Cerebellar nuclear complex (tissue), 1 donor: ENCODE measurements around the gene PFDN1.

Experiments
- DNase-seq, 2 experiments: peaks; one replicate each; lab custom pipeline; 2025; lab: John Stamatoyannopoulos, UW

PFDN1 gene

DNA sequence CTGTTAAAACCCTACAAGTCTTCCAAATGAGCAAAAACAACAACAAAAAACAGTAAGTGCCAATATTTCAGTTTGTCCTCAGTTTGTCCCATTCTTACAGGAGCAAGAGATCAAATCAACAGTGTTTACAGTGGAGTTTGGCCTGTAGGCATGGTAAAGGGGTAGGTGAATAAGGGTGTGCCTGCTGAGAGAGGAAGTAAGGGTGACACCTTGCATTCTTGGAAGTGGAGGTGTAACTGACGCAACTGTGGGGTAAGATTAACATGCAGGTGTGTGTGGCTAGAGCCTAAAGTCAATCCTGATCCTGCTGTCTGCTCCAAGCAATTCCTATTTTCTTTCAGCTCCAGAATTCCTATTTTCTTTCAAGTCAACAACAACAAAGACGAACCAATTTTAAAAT, 43.4 kb downstream of the PFDN1 start:
- no peak for DNase-seq

DNA sequence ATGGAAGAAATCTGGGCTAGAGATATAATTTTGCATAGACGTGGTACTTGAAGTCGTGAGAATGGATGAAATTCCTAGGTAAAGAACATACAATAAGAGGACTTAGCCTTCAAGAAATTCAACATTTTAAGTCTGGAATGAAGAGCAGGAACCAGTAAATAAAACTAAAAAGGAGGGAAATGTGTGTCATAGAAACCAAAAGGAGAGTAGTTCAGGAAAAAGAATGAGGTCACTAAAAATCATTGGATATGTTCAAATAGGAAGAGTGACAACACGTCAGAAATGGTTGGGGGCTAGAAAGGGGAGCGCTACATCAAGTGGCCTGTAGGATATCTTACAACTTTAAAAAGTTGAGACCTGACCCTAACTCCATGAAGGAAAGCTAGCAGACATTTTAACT, 44.0 kb downstream of the PFDN1 start:
- no peak for DNase-seq

DNA sequence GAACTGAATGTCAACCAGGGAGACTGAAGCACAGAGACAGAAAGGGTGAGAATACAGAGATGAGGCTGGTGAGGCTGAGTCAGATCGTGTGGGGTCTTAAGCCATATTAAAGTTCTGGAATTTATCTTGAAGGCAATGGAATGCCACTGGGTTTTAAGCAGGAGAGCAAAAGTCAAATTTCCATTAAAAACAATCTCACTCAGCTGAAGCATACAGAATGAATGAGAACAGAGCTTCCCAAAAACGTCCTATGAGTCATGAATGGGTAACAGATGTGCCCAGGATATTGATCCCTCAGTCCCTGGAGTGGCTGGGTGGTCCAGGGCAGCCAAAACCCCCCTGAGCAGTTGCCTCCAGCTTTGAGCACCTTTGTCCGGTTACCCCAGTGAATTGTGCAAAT, 44.9 kb downstream of the PFDN1 start:
- no peak for DNase-seq

DNA sequence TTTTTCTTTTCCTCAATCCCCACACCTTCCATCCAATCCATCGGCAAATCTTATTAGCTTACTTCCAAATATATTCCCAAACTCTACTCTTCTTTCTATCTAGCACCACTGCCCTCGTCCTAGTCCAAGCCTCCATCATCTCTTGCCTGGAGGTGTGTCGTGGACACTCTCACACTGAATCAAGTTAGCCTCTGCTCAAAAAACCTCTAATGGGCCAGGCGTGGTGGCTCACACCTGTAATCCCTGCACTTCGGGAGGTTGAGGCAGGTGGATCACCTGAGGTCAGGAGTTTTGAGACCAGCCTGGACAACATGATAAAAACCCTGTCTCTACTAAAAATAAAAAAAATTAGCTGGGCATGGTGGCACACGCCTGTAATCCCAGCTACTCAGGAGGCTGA, 46.2 kb downstream of the PFDN1 start:
- no peak for DNase-seq

DNA sequence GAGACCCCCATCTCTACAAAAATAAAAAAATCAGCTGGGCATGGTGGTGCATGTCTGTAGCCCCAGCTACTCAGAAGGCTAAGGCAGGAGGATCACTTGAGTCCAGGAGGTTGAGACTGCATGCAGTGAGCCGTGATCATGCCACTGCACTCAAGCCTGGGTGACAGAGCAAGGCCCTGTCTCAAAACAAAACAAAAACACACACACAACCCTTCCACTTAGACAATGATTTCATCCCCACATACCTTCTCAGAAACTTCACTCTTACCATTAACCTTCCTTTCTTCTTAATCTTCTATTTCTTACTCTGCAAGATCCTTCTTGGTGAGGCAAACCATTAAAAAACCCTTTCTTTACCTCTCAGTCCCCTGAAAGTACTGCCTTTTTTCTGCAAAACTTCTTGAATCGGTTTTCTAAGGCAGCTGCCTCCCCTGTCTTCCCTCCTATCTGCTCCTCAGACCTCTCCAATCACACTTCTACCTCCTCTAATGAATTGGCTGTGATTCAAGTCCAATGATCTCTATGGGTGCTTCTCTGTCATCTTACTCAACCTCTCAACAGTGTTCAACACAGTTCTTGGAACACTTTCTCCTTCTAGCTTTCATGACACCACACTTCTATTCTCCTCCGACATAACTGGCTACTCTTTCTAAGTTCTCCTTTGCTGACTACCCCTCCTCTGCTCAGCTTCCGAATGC, 47.3 kb downstream of the PFDN1 start:
- DNase-seq, result no peak

DNA sequence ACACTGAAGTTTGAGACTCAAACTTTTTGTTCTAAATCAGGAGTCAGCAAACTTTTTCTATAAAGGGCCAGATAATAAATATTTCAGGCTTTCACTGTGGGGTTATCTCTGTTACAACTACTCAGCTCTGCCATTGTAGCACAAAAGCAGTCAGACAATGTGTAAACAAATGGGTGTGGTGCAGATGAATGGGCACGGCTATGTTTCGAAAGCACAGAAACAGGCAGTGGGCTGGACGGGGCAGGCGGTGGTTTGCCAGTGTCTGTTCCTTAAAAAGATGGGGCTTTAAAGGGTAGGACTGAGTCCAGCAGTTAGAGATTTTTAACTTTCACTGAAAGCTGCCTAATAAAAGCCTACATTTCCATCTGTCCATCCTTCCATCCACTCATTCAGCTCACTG, 48.9 kb downstream of the PFDN1 start:
- no peak for DNase-seq

DNA sequence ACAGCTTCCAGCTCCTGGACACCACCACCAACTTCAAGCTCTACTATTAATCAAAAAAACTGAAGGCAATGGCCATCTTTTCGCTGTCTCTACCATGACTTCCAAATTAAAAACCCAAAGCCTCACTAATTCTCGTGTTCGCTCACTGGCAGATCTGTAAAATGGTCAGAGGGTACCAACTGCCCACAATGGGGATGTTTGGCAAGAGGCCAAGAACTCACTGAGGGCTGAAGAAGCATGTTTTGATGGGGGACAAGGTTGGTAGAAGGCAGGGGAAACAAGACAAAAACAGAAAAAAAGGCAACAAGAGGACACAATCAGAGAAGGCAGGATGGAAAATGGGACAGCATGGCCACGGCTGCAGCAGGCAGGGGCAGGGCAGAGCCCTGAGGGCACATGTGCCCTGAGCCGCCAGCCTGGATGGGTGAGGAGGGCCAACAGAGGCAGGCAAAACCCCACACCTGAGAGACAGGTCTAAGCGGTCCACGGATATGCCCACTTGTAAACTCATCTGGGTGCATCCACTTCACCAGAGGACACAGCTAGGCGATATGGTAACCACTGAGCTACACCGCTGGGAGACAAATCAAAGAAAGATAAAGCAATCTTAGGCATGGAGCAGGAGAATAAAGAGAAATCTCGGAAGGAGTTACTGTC, 50.3 kb downstream of the PFDN1 start:
- DNase-seq, result no peak

DNA sequence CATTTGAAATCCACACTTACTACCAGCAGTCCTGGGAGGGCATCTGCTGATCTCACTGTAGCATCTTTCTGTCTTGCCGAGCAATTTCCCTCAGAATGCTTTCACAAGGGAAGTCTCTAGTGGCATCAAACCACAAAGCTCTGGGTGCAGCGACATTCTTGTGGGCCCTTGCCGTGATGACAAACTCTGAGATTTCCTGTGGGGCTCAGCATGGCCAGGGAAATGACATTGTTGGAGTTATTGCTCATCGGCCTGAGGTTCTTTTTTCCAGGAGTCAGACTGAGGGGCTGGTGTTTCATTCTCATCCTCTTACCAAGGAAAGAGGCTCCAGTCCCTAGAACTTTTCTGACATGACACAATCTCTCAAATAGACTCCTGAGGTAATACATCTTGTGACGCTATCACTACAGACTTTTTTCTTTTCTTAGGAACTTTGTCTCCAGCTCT, 51.4 kb downstream of the PFDN1 start:
- DNase-seq, result no peak

DNA sequence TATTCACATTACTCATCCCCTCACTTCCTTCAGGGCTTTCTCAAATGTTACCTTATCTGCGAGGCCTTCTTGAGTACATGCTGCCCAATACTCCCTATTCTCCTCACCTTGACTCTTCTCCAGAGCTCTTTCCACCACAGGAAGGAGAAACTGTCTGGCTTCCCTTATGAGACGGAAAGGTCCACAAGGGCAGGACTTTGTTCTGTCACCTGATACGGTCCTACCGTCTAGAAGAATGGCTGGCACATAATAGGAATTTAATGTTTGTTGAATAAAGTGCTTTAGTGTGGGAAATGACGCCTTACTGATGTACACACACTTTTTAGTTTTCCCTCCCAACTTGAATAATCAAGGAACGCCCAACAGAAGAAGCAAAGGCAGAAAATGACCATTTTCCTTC, 52.5 kb downstream of the PFDN1 start:
- DNase-seq, result no peak

DNA sequence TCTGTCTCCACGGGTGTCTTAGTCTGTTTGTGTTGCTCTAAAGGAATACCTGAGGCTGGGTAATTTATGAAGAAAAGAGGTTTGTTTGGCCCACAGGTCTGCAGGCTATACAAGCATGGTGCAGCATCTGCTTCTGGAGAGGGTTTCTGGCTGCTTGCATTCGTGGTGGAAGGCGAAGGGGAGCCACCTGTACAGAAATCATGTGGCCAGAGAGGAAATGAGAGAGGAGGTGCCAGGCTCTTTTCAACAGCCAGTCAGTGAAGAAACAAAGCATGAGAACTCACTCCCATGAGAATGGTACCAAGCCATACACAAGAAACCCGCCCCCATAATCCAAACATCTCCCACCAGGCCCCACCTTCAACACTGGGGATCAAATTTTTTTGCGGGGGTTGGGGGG, 53.4 kb downstream of the PFDN1 start:
- DNase-seq, result no peak

DNA sequence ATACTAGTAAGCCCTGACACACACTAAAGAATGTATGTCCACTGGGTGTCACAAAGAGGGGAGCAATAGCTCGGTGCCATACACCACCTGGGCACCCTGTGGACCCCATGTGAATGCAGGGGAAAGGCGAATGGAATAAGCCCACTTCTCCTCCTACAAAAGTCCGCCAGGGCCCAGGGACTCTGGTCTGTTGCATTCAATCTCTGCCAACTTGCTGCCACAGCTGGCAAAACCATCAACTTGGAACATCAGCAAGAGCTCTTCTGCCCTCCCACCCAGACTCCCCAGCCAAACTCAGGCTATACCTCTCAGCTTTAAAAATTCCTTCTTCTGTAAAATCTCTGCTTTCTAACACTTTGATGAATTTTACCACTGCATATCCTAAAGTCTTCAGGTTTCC, 54.5 kb downstream of the PFDN1 start:
- no peak for DNase-seq

DNA sequence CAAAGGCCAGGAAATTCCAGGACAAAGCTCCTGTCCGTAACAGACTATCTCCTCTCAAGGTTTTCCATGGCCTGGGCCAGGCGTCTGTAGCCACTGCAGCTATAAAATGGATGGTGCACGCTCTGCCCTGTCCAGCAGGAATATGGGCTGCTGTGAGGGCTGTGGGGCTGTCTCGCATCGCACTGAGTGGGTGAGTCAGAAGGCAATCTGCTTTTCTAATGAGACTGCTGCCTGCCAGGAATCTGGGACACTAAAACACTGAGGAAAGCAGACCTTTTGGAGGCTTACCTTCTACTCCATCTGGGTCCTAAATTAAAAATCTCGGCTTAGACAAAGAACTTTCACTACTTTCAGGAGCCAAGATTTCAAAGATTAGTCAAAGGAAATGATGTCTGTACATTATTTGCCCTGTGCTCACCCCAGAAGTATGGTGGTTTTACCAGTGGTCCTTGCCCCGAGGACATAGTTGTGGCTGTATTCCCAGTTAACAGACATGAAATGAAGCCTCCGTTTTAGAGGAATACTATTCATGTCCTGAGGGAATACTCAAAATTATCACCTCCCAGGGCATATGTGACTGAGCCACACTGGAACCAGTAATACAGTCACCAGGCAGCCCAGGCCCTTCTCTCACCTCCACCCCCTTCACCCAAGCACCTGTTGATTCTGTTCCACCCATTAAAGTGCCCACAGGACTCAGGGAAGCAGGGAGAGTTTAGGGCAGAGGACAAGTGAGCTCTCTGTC, 56.4 kb downstream of the PFDN1 start:
- DNase-seq, result no peak

DNA sequence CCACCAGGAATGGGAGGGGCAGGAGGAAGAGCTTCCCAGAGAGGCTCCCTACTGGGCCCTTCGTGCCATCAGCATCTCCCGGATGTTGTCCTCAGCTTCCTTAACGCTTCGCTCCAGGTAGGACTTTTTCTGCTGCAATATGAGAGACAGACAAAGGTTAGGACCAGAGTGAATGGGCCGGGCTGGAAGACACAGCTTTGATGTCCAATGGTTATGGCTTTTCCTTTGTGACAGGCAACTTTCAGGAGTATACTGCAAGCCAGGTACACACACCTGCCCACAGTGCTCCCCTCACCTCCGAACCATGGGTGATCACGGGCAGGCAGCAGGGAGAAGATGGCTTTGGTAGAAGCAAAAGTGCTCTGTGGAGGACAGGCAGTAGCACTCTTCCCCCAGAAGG, 57.0 kb downstream of the PFDN1 start:
- DNase-seq, result no peak

DNA sequence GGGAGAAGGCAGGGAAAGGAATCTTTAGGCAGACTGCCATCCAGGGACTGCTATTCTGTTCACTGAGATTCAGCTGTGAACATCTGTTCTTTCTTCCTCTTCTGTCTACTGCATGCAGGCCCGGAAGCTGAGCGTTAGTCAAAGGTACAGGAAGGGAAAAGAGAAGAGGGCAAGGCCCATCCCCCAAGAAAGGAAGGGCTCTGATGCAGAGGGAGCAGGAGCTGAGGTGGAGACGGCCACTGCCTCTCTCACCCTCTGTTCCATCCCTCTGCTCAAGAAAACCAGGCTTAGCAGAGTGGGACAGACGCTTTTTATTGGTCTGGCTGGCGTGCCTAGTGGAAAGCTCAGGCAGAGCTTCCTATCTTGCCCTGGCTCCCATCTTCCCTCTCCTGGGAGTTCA, 57.6 kb downstream of the PFDN1 start:
- no peak for DNase-seq

DNA sequence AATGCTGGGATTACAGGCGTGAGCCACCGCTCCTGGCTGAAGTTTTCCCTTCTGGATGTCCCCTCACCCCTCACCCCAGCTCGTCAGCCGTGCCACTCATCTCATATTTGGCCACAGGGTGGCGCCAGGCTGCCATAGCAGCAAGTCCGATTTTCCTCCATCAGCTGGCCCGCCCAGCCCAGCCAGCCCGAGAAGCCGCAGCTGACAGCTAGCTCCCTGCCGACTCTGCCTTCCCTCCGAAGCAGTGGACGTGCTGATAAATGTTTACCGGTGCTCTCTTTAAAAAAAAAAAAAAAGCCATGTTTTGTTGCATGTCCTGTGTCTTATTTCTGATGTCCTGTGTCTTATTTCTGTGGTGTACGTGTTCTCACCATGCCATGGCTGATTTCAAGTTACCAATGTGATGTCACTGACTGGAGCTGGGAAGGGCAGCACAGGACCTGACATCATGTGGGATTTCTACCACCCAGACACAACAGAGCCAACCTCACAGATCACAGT, 58.3 kb downstream of the PFDN1 start:
- DNase-seq, result peak; percentile 36 to 71

DNA sequence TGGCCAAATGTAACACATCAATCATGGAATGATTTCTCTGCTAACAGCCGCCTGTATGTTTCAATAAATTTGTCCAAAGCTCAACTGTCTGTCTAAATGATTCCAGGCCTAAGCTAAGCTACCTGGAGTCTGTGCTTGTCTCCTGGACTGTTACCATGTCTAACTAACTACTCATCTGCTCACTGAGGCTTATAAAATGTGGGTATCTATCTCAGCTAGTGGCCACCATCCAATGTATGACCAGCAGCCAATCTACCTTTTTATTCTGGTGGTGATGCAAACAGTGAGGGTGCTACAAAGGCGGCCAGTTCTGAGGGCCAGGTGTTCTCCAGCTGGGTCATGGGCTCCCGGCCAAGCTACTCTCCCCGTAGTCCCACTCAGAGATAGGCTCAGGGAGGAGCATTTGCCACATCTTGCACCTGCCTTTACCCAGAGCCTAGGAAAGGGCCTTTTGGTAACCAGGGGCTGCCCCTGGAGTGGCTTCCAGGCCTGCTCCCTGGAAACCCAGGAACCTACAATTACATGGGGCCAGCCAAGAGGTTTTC, 59.1 kb downstream of the PFDN1 start:
- no peak for DNase-seq

DNA sequence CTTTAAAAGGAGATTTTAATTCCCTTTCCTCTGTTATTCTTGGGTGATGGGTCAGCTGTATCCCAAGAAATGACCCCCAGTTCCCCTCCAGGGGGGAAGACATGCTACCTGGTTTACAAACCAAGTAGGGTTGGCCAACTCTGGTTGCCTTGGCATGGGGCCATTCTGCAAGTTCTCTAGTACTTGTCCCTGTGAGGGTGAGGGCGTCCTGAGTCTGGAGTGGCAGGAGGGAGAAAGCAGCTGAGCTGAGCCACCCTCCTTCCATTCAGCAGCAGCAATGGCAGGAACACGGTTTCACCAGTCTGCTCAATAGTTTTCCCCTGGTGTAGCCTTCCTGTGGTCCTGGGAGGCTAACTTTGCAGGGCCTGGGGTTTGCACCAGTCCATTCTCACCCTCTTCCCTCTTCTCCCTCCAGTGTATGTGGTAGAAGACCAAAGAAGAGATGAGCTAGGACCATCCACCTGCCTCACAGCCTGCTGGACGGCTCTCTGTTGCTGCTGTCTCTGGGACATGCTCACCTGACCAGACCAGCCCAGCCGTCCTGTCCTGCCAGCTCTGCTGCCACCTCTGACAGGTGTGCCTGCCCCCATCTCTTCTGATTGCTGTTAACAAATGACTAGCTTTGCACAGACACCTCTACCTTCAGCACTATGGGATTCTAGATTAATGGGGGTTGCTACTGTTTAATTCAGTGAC, 59.9 kb downstream of the PFDN1 start:
- DNase-seq, result no peak

DNA sequence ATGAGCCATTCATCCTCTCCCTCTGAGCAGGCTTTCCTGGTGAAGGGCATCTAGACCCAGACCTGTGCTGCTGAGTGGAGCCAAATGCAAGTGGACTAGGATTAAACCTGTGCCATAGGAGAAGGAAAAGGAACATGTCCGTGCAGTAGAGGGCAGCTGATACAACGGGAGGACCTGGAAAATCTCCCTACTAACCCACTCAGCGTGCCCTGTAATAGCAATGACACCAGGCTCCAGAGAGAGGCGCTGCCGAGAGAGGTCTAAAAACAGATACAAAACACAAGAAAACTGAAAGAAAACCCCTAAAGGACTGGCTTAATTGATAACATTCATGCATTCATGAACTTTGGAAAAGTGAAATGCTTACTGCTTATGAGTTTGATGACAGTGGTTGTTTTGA, 60.8 kb downstream of the PFDN1 start:
- DNase-seq, result no peak

DNA sequence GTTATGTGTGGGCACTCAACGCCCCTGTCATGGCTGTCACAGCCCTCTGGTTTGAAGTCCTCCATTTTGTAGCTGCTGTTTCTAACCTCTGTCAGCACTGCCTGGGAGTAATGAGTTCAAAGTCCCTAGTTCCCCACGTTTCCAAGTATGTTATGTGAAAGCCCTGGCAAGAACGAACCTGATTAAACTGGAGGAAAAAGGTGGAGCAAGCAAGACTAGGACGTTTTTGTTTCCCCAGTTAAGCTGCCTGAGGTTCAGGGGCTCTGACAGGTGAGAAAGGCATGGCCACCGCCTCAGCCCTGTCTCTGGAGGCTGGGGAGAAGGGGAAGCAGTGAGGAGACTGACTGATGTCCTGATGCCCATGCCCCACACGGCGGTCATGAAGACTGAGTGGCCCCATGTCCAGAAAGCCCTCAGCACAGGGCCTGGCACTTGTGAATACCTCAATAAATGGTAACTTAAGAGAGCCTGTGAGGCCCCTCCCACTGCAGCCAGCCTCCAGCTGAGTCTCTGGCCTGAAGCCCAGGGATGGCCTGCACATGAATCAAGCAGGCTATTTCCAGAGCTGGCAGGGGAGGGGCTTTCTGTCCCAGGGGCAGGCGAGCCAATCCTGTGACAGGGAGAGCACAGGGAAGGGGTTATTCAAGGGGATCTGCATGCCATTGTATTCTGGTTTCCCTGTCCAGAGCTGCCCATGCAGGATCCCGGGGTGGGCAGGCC, 61.8 kb downstream of the PFDN1 start:
- peak in 1 of 2 experiments; percentile 56 for DNase-seq

DNA sequence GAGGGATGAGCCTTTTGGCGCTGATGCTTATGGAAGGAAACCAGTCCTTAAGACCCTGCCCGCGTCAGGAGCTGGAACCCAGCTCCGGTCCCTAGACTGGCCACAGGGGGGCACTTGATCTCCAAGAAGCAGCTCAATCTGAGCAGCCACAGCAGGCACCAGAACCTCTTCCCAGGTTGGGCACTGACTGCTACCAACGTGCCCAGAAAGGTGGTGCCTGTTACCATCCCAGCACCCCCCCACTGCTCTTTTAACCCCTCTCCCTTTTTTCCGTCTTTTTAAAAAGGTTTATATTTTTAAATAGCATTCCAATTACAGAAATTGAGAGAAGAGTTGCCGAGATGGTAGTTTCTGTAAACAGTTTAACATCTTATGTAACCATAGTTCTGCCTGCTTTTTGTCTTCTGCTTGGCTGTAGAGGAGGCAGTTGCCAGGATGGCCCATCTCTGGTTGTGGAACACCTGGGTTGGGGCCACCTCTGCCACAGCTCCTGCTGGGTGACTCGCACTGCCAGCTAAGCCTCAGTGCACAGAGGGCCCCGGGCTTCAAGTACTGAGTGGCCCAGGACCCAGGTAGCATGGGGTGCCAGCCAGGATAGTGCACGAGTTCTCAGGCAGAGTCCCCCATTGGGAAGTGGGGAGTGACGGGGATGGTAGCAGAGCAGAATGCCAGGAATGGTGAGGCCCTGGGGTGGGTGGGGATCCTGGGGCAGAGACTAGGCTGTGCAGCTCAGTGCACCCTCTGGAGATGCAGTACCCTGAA, 62.8 kb downstream of the PFDN1 start:
- no peak for DNase-seq

DNA sequence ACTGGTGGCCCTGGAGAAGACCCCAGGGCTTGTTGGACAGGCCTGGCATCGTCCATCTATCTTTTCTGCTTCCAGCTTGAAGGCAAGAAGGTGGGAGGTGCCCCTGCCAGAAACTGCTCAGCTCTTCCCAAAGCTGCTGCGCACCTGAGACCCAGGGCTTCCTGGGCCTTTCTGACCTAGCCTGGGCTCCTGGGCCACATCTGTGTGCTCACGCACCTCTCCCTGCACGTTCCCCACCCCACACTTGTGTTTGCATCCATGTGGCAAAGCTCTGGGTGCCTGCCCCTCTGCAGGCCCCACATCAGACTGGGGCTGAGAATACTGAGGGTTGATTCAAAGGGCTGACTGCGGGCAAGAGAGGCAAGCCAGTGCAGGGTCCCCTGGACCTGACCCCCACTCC, 63.4 kb downstream of the PFDN1 start:
- no peak for DNase-seq
